CD4-positive, alpha-beta T cell treated with Interleukin-6 for 4 hours (primary cell): ENCODE data around the gene COG5.
A peak's percentile ranks its signal among the peaks of the same experiment; 100 is the strongest.

ENCODE experiments used
- DNase-seq: peaks from one replicate; pipeline ENCODE4 v3.0.0-alpha.2; 2020; ENCODE audit warnings: mixed read lengths

The COG5 gene

GRCh38 chr7:107212725-107213124 lies 351.0 kb downstream of the COG5 start:
- DNase-seq, result no peak

GRCh38 chr7:107210400-107210799 lies 353.3 kb downstream of the COG5 start:
- no peak for DNase-seq

GRCh38 chr7:107209565-107209964 lies 354.2 kb downstream of the COG5 start:
- DNase-seq, result no peak

- DNase-seq, result no peak
Observed at GRCh38 chr7:107208563-107208962, 355.2 kb downstream of the COG5 start.

GRCh38 chr7:107208024-107208521 lies 355.6 kb downstream of the COG5 start:
- DNase-seq, result no peak

GRCh38 chr7:107207459-107207858 lies 356.3 kb downstream of the COG5 start:
- DNase-seq, result no peak

- no peak for DNase-seq
Observed at GRCh38 chr7:107206706-107207105, 357.0 kb downstream of the COG5 start.

- DNase-seq, result no peak
Observed at GRCh38 chr7:107206136-107206535, 357.6 kb downstream of the COG5 start.

- DNase-seq, result no peak
Observed at GRCh38 chr7:107203607-107204006, 360.1 kb downstream of the COG5 start.

GRCh38 chr7:107201795-107202450 lies 361.8 kb downstream of the COG5 start:
- no peak for DNase-seq

GRCh38 chr7:107196834-107197610 lies 366.7 kb downstream of the COG5 start:
- no peak for DNase-seq

- no peak for DNase-seq
Observed at GRCh38 chr7:107194052-107194451, 369.7 kb downstream of the COG5 start.

GRCh38 chr7:107190090-107190489 lies 373.6 kb downstream of the COG5 start:
- no peak for DNase-seq

- DNase-seq, result no peak
Observed at GRCh38 chr7:107187774-107188173, 375.9 kb downstream of the COG5 start.

GRCh38 chr7:107186240-107186639 lies 377.5 kb downstream of the COG5 start:
- DNase-seq, result no peak

GRCh38 chr7:107185716-107186115 lies 378.0 kb downstream of the COG5 start:
- no peak for DNase-seq

- no peak for DNase-seq
Observed at GRCh38 chr7:107181172-107181571, 382.5 kb downstream of the COG5 start.

- DNase-seq, result peak; percentile 79
Observed at GRCh38 chr7:107180378-107180777, 383.3 kb downstream of the COG5 start.

GRCh38 chr7:107179326-107180164 lies 384.2 kb downstream of the COG5 start:
- no peak for DNase-seq

- no peak for DNase-seq
Observed at GRCh38 chr7:107173691-107174406, 389.9 kb downstream of the COG5 start.

- DNase-seq, result no peak
Observed at GRCh38 chr7:107173191-107173590, 390.5 kb downstream of the COG5 start.

- no peak for DNase-seq
Observed at GRCh38 chr7:107172276-107173032, 391.3 kb downstream of the COG5 start.
